CD4-positive, alpha-beta T cell treated with Interleukin-17A for 4 hours (primary cell): ENCODE results near the gene TNFRSF25.

Source experiments
- DNase-seq: peaks from one replicate; pipeline ENCODE4 v3.0.0-alpha.2; 2020; ENCODE audit warnings: mixed read lengths

TNFRSF25 gene

DNA sequence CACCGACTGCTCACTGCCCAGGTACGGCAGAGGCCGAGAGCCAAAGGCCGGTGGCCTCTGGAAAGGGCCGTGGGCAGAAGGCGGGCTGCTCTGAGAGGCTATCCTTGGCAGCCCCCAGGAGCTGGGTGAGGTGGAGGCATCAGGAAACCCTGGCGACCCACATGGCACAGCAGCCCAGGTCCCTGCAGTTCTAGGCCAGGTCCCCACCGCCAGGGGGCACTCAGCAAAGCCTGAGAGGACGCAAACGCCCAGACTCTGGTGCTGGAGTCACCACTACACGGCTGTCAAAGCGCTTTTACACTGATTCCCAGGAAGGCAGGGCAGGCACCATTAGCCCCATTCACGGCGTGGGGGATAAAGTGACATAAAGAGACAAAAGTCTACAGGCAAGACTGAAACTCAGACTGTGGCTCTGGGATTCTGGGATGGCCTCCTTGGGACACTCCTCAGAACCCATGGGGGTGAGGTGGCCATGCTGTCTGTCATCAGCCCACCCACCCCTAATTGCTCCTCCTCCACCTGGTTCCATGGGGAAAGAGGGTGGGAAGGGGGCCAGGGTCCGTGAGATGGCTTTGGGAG lies 20.5 kb upstream of the TNFRSF25 start:
- DNase-seq = peak; percentile 93

- no peak for DNase-seq
These were observed 19.5 kb upstream of the TNFRSF25 start for GRCh38 chr1:6485168-6486101.

DNA sequence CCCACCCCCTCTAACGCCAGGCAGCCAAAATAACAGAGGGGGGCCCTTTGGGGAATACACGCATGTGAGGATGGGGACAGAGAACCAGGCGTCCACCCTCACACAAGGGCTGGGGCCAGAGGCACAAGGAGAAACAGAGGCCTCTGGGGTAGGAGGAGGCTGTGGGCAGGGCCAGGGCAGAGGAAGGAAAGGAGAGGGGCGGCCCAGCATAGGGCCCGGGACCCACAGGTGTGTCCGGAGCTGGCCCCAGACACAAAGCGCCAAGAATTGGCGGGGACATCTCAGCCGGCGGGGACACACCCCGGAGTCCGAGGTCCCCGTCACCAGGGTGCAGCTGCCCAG lies 18.8 kb upstream of the TNFRSF25 start:
- no peak for DNase-seq

GRCh38 chr1:6483761-6484117 lies 17.8 kb upstream of the TNFRSF25 start:
- DNase-seq = no peak

DNA sequence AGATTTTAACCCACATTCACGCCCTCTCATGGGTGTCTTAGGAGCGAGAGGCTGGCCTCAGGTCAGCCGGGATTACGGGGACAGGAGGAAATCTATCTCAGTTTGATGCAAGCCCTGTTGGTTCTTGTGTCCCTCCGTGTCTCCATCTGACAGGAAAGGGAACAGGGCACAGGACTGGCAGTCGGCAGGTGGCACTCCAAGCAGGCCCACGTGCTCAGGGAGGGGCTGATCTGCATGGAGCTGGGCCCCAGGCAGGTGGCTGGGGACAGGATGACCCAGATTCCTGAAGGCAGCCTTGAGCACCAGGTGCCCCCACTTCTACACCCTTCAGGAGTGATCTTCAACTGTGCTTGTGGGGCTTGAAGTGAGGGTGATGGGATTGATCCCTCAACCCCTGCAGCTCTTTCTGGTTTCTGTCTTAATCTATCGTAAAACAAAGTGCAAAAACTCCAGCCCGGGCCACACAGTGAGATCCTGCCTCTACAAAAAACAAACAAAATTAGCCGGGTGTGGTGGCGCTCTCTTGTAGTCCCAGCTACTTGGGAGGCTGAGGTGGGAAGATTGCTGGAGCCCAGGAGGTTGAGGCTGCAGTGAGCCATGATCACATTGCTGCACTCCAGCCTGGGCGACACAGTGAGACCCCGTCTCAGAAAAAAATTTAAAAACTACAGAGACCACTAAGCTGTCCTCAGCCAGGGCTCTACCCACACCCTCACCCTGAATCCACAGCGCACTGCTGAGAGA lies 17.2 kb upstream of the TNFRSF25 start:
- DNase-seq = no peak

DNA sequence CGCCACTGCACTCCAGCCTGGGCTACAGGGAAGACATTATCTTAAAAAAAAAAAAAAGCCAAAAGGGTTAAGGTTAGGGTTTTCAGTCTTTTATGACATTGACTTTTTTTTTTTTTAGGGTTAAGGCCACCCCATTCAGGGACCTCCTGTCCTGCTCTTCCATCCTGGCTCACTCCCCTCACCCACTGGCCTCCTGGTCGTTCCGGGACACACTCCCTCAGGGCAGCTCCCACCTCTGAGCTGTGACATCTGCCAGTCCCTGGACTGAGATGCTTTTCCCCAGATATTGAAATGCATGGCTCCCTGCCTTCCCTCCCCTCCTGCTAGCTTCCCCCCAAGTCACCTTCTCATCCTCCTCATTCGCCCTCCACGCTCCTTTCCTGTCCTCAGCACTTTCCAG lies 15.8 kb upstream of the TNFRSF25 start:
- DNase-seq = no peak

DNA sequence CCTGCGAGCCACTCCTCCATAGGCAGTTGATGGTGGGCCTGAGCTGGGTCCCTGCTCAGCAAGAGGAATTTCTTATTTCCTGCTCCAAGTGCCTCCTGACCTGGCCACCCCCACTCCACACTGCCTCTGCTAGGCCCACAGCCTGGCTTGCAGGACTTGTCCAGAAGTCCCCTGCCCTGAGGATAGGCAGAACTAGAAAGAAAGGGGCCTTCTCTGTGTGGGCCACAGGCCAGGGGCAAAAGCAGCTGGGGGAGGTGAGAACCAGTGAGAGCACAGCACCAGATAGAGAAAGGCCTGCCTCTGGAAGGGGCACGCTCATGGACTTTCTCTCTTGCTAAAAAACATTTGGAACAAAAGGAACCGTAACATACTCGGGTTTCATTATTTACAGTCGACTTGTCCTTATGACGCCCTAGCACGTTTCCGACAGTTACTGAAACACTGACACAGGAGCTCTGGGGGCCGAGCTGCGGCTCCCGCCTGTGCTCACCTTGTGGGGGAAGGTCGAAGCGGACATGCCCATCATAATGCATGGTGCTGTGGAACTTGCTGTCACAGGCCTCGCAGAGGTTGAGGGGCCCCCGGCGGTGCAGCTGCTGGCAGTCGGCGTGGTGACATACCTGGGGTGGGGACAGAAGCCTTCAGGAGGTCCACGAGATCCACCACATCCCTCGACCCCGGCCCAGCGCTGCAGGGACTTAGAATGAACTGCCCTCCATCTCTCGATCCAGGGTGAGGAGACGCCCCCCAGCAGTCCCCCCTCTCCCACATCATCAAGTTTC lies 11.3 kb upstream of the TNFRSF25 start:
- DNase-seq = no peak

GRCh38 chr1:6476483-6476882 lies 10.5 kb upstream of the TNFRSF25 start:
- DNase-seq = no peak

- DNase-seq = peak; percentile 90
These were observed 9.6 kb upstream of the TNFRSF25 start for GRCh38 chr1:6475381-6476133.

- no peak for DNase-seq
These were observed 8.9 kb upstream of the TNFRSF25 start for GRCh38 chr1:6474815-6475282.

DNA sequence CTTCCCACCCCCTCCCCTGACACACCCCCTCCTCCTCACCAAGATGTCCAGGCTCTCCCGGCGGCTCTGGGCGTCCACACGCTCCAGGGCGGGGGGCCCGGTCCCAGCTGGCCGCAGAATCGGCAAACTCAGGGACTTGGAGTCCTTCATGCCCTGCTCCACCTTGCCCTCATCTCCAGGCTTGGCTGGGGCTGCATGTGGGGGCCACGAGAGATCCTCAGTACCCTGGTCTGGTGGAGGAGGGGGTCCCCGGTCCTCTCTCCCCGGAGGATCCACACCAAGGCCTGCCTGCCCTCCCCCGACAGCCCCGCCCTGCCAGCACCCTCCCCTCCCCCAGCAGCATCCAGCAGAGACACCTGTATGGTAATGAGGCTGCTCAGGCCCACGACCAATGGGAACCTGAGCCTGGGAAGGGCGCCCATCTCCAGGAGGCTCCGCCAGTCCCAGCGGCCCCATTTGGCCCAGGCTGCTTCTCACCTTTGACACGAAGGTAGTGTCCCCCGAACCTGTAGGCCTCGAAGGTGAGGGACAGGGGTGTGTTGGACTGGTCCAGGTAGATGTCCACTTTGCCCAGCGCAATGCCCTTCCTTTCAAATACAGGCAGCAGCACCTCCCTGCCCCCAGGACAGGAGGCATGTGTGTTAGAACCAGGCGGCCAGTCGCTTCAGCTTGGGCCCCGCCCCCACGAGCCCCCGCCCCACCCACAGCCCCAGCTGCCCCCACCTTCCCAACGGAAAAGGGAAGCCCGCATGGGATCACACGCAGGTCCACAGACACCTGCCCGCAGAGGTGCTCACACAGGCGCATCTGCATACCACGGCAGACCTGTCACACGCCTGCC lies 8.2 kb upstream of the TNFRSF25 start:
- no peak for DNase-seq

GRCh38 chr1:6473156-6473555 lies 7.2 kb upstream of the TNFRSF25 start:
- no peak for DNase-seq

- DNase-seq = peak; percentile 46
These were observed 6.4 kb upstream of the TNFRSF25 start for GRCh38 chr1:6472391-6472790.

- no peak for DNase-seq
These were observed 6.0 kb upstream of the TNFRSF25 start for GRCh38 chr1:6471970-6472368.

DNA sequence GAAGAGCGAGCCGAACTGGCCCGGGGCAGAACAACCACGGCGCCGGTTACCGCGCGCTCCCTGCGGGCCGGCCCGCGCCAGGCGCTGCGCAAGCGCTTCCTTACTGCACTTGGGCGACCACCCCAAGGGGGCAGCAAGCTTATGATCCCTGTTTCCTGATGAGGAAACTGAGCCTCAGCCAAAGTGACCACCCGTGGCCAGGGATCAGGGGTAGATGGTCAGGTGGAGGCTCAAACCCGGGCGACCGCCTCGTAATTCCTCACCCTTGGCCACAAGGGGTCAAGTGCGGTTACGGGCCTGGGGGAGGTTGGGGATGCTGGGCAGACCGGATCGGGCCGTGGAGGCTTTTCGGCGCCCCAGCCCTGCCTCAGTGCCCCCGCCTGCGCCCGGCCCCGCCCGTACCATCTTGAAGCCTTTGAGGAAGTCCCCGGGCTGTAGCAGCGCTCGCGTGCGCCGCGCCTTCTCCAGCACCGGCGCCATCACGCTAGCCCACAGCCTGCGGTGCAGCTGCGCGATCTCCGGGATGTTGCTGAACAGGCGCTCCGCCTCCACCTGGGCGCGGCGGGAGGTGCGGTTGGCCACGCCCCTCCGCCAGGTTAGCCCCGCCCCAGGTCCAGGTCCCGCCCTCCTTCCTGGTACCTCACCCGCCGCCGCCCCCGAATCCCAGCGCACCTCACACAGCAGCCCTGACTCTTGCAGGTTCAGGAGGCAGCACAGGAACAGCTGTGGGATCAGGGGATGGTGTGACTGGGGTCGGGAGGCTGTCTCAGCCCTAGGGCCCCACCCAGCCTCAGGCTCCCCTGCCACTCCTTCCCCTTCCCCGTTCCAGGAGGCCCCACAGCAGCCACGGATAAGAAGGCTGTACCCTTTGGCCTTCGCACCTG lies 5.4 kb upstream of the TNFRSF25 start:
- DNase-seq = no peak

- DNase-seq = no peak
These were observed 4.4 kb upstream of the TNFRSF25 start for GRCh38 chr1:6470132-6471085.

GRCh38 chr1:6468729-6469461 lies 2.9 kb upstream of the TNFRSF25 start:
- no peak for DNase-seq
